Type B pancreatic cell (in vitro differentiated cells): Measurements from ENCODE around the gene PTS. TPM values are rescaled to one million over a fixed set of nuclear protein-coding genes. Genes with fewer than 3 reads are reported as not detected.
"Not testable (repeated sequence)": the region's sequence is repeated elsewhere in the genome, so short reads cannot be mapped to it uniquely, and the experiment has no call there.

Experiments used
- DNase-seq: peaks from one replicate; pipeline ENCODE4 v3.0.0; 2021; ENCODE audit warnings: mixed read lengths; ENCODE audit not compliant: unreplicated experiment; ENCODE audit errors: extremely low spot score
- H3K27ac Mint-ChIP-seq: 2 replicates; pipeline ENCODE4 v1.8.0; 2021; ENCODE audit warnings: mild to moderate bottlenecking, mixed read lengths
- H3K27me3 Mint-ChIP-seq: 2 replicates; pipeline ENCODE4 v1.8.0; 2021; ENCODE audit warnings: mixed read lengths
- H3K36me3 Mint-ChIP-seq: 2 replicates; pipeline ENCODE4 v1.8.0; 2021; ENCODE audit warnings: mixed read lengths
- H3K4me1 Mint-ChIP-seq: one replicate; pipeline ENCODE4 v1.8.0; 2021; ENCODE audit warnings: mixed read lengths; ENCODE audit not compliant: unreplicated experiment
- H3K4me3 Mint-ChIP-seq: 2 replicates; pipeline ENCODE4 v1.8.0; 2021; ENCODE audit warnings: mild to moderate bottlenecking, mixed read lengths
- H3K9me3 Mint-ChIP-seq: 2 replicates; pipeline ENCODE4 v1.8.0; 2021; ENCODE audit warnings: mixed read lengths
- total RNA-seq: library from RNA; stranded (reverse); gene quantifications from 2 replicates; pipeline ENCODE4 v1.2.1, GENCODE V29; 2021; ENCODE audit warnings: low replicate concordance
- TF ChIP-seq, protein P1 (sequence below): fragments of 200-600 bp; sonication (generic); conservative IDR thresholded peaks from 2 replicates; pipeline ENCODE4 v1.5.0; 2021; ENCODE audit warnings: antibody characterized with exemption, mild to moderate bottlenecking

The PTS gene
- total RNA-seq, 1 donor from 2014 or later, result 35.1 TPM

DNA sequence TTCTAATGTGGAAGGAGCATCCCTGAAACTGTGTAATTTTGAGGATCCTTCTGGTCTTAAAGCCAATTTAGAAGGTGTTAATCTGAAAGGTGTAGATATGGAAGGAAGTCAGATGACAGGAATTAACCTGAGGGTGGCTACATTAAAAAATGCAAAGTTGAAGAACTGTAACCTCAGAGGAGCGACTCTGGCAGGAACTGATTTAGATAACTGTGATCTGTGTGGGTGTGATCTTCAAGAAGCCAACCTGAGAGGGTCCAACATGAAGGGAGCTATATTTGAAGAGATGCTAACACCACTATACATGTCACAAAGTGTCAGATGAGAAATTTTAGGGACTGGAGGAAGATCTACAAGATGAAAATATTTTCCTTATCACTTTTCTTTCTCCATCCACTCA is 43.4 kb upstream of the PTS start:
- TF ChIP-seq, protein P1, sequence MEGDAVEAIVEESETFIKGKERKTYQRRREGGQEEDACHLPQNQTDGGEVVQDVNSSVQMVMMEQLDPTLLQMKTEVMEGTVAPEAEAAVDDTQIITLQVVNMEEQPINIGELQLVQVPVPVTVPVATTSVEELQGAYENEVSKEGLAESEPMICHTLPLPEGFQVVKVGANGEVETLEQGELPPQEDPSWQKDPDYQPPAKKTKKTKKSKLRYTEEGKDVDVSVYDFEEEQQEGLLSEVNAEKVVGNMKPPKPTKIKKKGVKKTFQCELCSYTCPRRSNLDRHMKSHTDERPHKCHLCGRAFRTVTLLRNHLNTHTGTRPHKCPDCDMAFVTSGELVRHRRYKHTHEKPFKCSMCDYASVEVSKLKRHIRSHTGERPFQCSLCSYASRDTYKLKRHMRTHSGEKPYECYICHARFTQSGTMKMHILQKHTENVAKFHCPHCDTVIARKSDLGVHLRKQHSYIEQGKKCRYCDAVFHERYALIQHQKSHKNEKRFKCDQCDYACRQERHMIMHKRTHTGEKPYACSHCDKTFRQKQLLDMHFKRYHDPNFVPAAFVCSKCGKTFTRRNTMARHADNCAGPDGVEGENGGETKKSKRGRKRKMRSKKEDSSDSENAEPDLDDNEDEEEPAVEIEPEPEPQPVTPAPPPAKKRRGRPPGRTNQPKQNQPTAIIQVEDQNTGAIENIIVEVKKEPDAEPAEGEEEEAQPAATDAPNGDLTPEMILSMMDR, result no peak
- H3K4me3 Mint-ChIP-seq, result no peak overlapping the region
- no peaks in the 10 kb centered on the region for H3K4me1 Mint-ChIP-seq
- H3K27me3 Mint-ChIP-seq, result peaks cover 6% of the 10 kb centered on the region
- DNase-seq, result no peak
- no peaks in the 10 kb centered on the region for H3K9me3 Mint-ChIP-seq
- no peaks in the 10 kb centered on the region for H3K36me3 Mint-ChIP-seq
- no peak overlapping the region for H3K27ac Mint-ChIP-seq

DNA sequence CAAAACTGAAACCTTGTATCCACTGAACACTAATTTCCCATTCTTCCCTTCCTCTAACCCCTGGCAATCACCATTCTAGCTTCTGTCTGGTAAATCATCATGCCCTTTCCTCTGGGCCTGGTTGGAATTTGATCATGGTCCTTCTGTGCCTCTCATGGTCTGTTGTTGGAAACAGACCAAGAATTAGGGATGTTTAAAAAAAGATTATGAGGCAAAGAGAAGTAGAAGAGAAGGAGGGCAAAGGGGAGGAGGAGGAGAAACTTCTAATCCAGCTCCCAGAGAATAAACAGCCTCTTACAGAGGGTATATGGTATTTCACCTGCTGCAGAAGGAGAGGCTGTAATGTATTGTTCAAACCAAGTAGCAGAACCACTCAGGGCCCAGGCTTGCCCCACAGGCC is 40.3 kb upstream of the PTS start:
- Mint-ChIP-seq H3K27ac (no peak overlapping the region), H3K36me3 (no peaks in the 10 kb centered on the region), H3K4me3 (no peak overlapping the region), H3K4me1 (no peaks in the 10 kb centered on the region), H3K27me3 (peaks cover 8% of the 10 kb centered on the region), H3K9me3 (no peaks in the 10 kb centered on the region)
- TF ChIP-seq, protein P1, result no peak
- DNase-seq, result no peak

GRCh38 chr11:112186304-112186703 is 39.9 kb upstream of the PTS start:
- TF ChIP-seq, protein P1, result no peak
- H3K9me3 Mint-ChIP-seq, result no peaks in the 10 kb centered on the region
- H3K27ac Mint-ChIP-seq, result no peak overlapping the region
- H3K27me3 Mint-ChIP-seq, result peaks cover 8% of the 10 kb centered on the region
- no peak overlapping the region for H3K4me3 Mint-ChIP-seq
- no peaks in the 10 kb centered on the region for H3K4me1 Mint-ChIP-seq
- DNase-seq, result no peak
- H3K36me3 Mint-ChIP-seq, result no peaks in the 10 kb centered on the region

- H3K9me3 Mint-ChIP-seq, DNase-seq, H3K36me3 Mint-ChIP-seq, H3K27ac Mint-ChIP-seq, H3K4me3 Mint-ChIP-seq, H3K4me1 Mint-ChIP-seq: not testable (repeated sequence)
- peaks cover 17% of the 10 kb centered on the region for H3K27me3 Mint-ChIP-seq
These were observed 31.1 kb upstream of the PTS start for GRCh38 chr11:112195113-112195512.

- H3K4me1 Mint-ChIP-seq, result peaks cover 5% of the 10 kb centered on the region
- no peaks in the 10 kb centered on the region for H3K36me3 Mint-ChIP-seq
- no peak for DNase-seq
- TF ChIP-seq, protein P1, result no peak
- H3K27ac Mint-ChIP-seq, result no peak overlapping the region
- H3K27me3 Mint-ChIP-seq, result peaks cover 17% of the 10 kb centered on the region
- no peak overlapping the region for H3K4me3 Mint-ChIP-seq
- H3K9me3 Mint-ChIP-seq, result no peaks in the 10 kb centered on the region
These were observed 30.3 kb upstream of the PTS start for GRCh38 chr11:112195951-112196351.

DNA sequence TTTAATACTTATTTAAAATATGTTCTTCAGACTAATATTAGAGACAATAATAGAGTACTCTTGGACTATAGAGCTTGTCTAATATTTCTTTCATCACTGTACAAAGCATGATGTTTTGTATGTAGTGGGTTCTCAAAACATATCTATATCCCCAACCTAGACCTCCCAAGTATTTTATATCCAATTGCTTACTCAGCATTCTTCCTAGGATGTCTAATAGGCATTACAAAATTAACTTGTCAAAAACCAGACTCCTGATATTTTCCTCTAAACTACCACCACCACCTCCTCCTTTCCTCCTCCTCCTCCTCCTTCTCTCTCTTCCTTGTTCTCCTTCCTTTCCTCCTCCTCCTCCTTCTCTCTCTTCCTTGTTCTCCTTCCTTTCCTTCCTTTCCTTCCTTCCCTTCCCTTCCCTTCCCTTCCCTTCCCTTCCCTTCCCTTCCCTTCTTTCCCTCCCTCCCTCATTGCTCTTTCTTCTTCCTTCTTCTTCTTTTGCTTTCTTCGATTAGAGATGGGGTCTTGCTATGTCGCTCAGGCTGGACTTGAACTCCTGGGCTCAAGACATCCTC is 29.6 kb upstream of the PTS start:
- no peaks in the 10 kb centered on the region for H3K36me3 Mint-ChIP-seq
- H3K27ac Mint-ChIP-seq, result no peak overlapping the region
- DNase-seq, result no peak
- TF ChIP-seq, protein P1, result no peak
- H3K4me1 Mint-ChIP-seq, result peaks cover 5% of the 10 kb centered on the region
- peaks cover 17% of the 10 kb centered on the region for H3K27me3 Mint-ChIP-seq
- no peaks in the 10 kb centered on the region for H3K9me3 Mint-ChIP-seq
- H3K4me3 Mint-ChIP-seq, result no peak overlapping the region

DNA sequence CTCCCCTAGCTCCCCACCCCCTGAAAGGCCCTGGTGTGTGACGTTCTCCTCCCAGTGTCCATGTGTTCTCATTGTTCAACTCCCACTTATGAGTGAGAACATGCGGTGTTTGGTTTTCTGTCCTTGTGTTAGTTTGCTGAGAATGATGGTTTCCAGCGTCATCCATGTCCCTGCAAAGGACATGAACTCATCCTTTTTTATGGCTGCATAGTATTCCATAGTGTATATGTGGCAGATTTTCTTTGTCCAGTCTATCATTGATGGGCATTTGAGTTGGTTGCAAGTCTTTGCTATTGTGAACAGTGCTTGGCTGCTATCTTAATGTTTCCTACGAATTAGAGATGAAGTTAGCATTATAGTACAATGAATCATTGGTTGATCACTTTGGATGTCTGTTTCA is 27.1 kb upstream of the PTS start:
- peaks cover 15% of the 10 kb centered on the region for H3K27me3 Mint-ChIP-seq

More for the DNA sequence above, 27.1 kb upstream of the PTS start:
- not testable (repeated sequence) for H3K4me1 Mint-ChIP-seq, H3K4me3 Mint-ChIP-seq, H3K27ac Mint-ChIP-seq, H3K9me3 Mint-ChIP-seq, H3K36me3 Mint-ChIP-seq, DNase-seq
